Measurements from ENCODE around the gene PFN3.

DNA sequence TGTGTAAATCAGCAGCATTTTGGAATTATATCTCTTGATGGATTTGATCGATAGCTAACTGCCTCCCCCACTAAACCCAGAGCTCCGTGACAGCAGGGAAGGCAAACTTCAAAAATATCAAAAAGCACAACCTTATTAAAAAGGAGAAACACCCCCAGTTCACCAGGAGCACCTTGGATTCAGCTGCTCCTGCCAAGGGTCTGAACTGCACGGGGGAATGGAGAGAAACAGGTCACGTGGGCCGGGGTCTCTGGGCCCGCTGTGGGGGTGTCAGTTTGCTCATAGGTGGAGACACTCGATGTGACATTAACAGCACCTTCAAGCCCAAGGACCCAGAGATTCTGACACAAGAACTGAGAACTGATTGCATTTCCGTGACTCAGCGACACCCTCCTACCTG, 17.3 kb downstream of the PFN3 start:
- TF ChIP-seq, protein P1, sequence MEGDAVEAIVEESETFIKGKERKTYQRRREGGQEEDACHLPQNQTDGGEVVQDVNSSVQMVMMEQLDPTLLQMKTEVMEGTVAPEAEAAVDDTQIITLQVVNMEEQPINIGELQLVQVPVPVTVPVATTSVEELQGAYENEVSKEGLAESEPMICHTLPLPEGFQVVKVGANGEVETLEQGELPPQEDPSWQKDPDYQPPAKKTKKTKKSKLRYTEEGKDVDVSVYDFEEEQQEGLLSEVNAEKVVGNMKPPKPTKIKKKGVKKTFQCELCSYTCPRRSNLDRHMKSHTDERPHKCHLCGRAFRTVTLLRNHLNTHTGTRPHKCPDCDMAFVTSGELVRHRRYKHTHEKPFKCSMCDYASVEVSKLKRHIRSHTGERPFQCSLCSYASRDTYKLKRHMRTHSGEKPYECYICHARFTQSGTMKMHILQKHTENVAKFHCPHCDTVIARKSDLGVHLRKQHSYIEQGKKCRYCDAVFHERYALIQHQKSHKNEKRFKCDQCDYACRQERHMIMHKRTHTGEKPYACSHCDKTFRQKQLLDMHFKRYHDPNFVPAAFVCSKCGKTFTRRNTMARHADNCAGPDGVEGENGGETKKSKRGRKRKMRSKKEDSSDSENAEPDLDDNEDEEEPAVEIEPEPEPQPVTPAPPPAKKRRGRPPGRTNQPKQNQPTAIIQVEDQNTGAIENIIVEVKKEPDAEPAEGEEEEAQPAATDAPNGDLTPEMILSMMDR (IDR thresholded peaks at IDR 0.05), result no peak
- no peak for TF ChIP-seq POLR2A (IDR thresholded peaks at IDR 0.05)
